ES-I3 (cell line): Measurements from ENCODE around the gene CPED1.

Experiments used
- H3K36me3 ChIP-seq: 2 replicates; pipeline ENCODE4 v1.6.1; 2013; ENCODE audit warnings: mild to moderate bottlenecking, low read length, control low read depth, moderate library complexity; ENCODE audit not compliant: insufficient read depth
- H3K4me1 ChIP-seq: 2 replicates; pipeline ENCODE4 v1.6.1; 2013; ENCODE audit warnings: mild to moderate bottlenecking, control low read depth, low read length; ENCODE audit not compliant: insufficient read depth
- H3K9ac ChIP-seq: 2 replicates; pipeline ENCODE4 v1.6.1; 2013; ENCODE audit warnings: low read depth, mild to moderate bottlenecking, low read length, moderate library complexity
- H3K9me3 ChIP-seq: 2 replicates; pipeline ENCODE4 v1.6.1; 2013; ENCODE audit warnings: mild to moderate bottlenecking, low read length, moderate library complexity; ENCODE audit not compliant: control insufficient read depth, insufficient read depth

Gene CPED1

DNA sequence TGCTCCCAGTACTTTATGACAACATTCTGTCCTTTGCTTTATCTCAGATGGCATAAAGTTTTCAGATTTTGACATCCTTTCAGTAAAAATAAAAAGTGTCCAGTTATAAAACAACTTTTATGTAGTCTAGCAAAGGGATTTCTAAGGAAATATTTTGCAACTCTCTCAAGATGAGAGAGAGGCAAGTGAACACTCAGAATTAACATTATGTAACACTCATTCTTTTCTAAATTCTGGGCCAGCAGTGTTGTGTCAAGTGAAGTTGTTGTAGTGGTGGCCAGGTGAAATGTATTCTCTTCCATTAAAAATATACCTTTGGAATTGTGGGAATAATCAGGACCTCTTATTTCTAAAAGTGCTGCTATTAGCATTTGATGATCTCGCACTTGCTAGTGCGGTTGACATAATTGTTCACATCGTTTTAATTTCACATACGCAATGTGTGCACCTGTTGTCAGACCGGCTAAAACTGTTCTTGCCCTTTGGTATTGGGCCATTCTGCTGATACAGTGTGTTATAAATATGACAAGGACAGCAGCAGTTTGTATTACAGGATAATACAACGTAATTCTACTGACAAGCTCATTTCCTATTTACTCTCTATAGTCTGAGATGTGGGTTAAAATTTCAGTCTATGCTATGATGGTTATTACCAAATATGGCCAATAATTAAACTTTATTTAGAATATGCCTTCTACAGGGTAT is 23.8 kb downstream of the CPED1 start:
- no peaks in the 10 kb centered on the region for H3K36me3 ChIP-seq
- H3K9ac ChIP-seq = no peak overlapping the region
- no peaks in the 10 kb centered on the region for H3K4me1 ChIP-seq
- H3K9me3 ChIP-seq = no peaks in the 10 kb centered on the region

GRCh38 chr7:121012919-121013318 is 24.4 kb downstream of the CPED1 start:
- H3K4me1 ChIP-seq = no peaks in the 10 kb centered on the region
- H3K9me3 ChIP-seq = no peaks in the 10 kb centered on the region
- H3K36me3 ChIP-seq = no peaks in the 10 kb centered on the region
- no peak overlapping the region for H3K9ac ChIP-seq

DNA sequence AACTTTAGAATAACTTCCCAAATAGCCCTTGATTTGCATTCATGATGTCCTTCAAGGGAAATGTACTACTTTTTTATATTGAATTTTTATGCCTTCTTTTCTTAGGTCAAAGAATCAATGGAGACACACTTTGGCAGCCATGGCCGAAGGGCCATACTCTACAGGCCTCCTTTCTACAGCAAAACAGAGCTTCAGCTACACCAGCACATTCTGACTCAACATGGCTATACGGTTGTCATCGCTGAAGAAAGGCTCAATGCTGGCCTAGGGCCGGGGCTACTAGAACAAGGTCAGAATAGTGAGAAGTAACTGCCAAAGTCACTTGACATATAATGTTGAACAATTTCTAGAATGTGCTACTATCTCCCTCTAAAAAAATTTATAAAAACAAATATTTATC is 27.0 kb downstream of the CPED1 start:
- H3K36me3 ChIP-seq = no peaks in the 10 kb centered on the region

DNA sequence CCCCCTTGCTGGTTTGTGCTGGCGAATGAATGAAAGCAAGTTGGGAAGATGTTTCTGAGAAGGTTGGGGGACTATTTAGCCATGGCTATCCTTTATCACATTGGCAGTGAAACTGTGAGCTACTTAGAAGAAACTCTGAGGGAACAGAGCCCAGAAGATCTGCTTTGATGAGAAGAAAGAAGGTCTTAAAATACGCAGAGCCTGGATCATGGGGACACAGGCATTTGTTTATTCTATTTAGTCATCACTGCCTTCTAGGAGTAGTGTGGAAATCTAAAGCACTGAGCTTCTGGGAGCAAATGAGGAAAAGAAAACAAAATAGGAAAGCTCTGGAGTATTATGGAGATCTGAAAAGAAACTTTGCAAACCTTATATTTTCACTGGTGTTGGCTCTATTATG is 28.5 kb downstream of the CPED1 start:
- Histone ChIP-seq H3K4me1 (no peaks in the 10 kb centered on the region), H3K9ac (no peak overlapping the region), H3K36me3 (no peaks in the 10 kb centered on the region), H3K9me3 (no peaks in the 10 kb centered on the region)

More for the DNA sequence above, 27.0 kb downstream of the CPED1 start:
- Histone ChIP-seq H3K9me3 (no peaks in the 10 kb centered on the region), H3K4me1 (no peaks in the 10 kb centered on the region), H3K9ac (no peak overlapping the region)

DNA sequence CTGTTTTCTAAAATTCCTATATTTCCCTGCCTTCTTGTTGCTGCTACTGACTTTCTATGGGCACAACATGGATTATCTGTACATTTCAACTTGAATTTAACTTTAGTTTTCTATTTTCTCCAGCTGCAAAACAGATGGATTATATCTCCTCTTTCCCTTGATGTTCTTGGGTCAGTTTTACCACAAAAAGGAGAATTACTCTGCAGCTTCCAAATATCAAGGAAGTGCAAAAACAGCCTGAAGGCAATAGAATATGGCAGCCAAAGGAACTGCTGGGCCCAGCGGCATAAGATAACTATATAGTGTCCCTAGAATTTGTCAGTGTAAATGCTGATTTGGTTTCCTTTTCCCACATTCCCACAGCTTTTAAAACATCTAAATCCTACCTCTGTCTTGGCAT is 29.1 kb downstream of the CPED1 start:
- H3K9me3 ChIP-seq = no peaks in the 10 kb centered on the region
- H3K36me3 ChIP-seq = no peaks in the 10 kb centered on the region
- H3K4me1 ChIP-seq = no peaks in the 10 kb centered on the region
- H3K9ac ChIP-seq = no peak overlapping the region

GRCh38 chr7:121019018-121019417 is 30.5 kb downstream of the CPED1 start:
- no peak overlapping the region for H3K9ac ChIP-seq
- no peaks in the 10 kb centered on the region for H3K36me3 ChIP-seq
- H3K9me3 ChIP-seq = no peaks in the 10 kb centered on the region
- H3K4me1 ChIP-seq = peaks cover 3% of the 10 kb centered on the region; the same call in 1 of the 2 replicates

DNA sequence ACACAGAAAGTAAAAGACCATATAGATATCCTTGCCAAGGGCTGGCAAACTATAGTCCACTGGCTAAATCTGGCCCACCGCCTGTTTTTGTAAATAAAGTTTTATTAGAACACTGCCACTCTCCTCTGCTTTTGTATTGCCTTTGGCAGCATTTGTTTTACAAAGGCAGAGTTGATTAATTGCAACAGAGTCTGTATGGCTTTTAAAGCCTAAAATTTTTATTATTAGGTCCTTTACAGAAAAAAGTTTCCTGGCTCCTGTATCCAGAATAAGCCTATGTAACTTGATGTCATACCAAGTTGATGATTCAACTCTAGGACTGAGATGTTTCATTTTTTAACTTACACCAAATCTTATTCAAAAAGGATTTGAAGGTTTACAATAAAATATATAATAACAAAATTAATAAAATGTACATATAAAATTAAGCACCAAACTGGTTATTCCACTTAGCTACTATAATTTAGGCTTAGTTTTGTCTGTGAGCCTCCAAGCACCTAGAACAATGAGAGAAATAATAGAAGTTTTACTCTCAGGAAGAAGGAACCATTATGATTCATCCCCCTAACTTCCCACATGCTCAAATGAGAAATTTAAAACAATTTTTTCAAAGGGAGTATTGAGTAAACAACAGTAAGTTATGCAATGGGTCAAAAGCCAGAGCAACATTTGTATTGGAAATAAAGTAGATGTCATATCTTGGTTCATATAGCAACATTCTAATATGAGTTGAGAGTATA is 31.9 kb downstream of the CPED1 start:
- Histone ChIP-seq H3K36me3 (no peaks in the 10 kb centered on the region), H3K4me1 (peaks cover 3% of the 10 kb centered on the region; the same call in 1 of the 2 replicates), H3K9me3 (no peaks in the 10 kb centered on the region), H3K9ac (no peak overlapping the region)

DNA sequence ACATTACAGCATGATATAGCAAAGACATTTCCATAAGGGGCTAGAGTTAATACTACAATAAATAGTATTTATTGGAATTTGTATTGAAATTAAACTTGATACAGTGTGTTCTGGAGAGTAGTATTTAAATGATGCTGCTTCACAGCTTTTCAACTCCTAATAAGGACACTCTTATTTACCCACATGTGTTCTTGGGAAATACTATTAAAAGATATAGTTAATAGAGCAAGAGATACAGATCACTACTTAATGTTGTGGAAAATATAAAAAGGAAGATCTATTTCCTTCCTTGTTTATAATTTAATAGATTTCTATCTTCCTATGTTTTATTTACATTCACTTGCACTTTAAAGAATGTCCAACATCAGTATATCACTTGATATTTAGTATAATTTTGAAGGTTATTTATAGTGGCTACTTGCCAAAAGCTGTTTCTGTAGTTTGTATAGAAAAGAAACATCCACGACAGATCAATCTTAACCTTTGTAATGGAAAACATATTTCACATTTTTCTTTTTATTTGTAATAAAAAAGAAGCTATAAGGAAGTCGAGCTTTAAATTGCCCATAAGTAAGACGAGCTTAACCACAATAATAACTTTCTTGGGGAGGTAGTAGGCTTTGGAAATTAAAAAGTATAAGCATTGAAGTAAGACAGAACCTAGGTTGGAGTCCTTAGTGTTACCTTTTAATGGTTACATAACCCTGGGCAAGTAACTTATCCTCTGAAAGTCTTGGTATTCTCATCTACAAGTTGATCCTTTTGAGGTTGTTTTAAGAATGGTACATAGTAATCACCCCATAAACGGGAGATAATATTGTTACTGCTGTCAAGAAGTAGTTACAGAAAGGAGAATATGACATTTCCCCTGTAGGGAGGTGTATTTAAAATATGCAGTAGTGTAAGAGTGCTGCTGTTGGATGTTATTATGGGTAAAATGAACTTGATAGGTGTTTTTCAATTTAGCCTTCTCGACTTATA is 32.8 kb downstream of the CPED1 start:
- Histone ChIP-seq H3K36me3 (no peaks in the 10 kb centered on the region), H3K9me3 (no peaks in the 10 kb centered on the region), H3K9ac (no peak overlapping the region), H3K4me1 (peaks cover 3% of the 10 kb centered on the region; the same call in 1 of the 2 replicates)

GRCh38 chr7:121023194-121023593 is 34.7 kb downstream of the CPED1 start:
- Histone ChIP-seq H3K9ac (no peak overlapping the region), H3K36me3 (no peaks in the 10 kb centered on the region), H3K4me1 (peaks cover 3% of the 10 kb centered on the region; the same call in 1 of the 2 replicates), H3K9me3 (no peaks in the 10 kb centered on the region)

DNA sequence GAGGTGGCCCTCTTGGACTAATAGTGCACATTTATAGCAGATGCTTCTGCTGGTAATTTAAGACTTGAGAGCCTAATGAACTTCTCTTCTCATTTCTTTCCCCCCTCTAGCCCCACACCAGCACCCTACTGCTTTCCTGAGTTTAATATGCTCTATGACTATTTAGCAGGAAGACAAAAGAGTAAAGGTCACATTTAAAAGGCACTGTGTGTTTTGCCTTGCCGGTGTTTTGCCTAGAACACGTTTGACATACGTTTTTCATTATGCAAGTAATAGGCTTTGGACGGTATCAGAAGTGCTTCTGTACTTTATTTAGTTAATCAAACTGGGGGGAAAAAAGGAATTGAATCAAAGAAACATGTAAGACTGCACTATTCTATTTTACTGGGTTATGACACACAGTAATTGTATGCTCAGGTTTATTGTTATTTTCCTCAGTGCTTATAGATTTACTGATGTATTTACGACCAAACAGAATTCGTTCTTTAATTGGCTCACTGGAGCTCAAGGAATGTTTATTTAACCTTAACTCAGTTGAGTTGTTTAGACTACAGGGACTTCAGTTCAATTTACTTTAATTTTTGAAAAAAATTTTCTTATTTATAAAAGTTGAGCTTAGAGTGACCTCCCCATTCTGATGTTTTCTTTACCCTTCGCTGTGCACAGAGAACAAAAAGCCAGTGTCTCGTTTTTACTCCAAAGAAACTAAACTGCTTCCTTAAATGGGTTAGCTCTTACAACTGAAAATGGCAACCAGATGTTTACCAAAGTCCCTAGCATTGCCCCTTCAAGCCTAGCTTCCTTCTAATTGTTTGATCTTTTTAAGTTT is 35.4 kb downstream of the CPED1 start:
- H3K36me3 ChIP-seq = no peaks in the 10 kb centered on the region
- H3K9ac ChIP-seq = no peak overlapping the region
- H3K4me1 ChIP-seq = peaks cover 3% of the 10 kb centered on the region; the same call in 1 of the 2 replicates
- no peaks in the 10 kb centered on the region for H3K9me3 ChIP-seq

DNA sequence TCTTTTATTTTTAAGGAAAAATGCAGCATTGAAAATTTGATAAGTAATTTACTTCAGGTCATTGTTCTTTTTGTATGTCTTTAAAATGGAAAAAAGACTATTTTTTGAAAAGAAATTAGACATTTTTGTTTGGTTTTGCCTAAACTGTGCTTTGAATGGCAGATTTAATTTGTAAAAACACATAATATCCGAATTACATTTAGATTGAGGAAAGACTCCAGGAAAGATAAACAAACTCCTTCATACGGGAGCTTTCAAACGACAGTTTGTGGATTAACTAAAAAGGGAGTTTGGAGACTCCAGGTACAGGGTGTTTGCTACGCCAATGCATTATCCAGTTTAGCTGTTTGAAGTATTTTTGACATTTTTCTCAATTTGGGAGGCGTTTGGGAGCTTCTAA is 36.1 kb downstream of the CPED1 start:
- Histone ChIP-seq H3K9ac (no peak overlapping the region), H3K9me3 (no peaks in the 10 kb centered on the region), H3K36me3 (no peaks in the 10 kb centered on the region), H3K4me1 (peaks cover 3% of the 10 kb centered on the region; the same call in 1 of the 2 replicates)

GRCh38 chr7:121026159-121026558 is 37.6 kb downstream of the CPED1 start:
- Histone ChIP-seq H3K9ac (no peak overlapping the region), H3K9me3 (no peaks in the 10 kb centered on the region), H3K4me1 (peaks cover 3% of the 10 kb centered on the region; the same call in 1 of the 2 replicates), H3K36me3 (no peaks in the 10 kb centered on the region)

DNA sequence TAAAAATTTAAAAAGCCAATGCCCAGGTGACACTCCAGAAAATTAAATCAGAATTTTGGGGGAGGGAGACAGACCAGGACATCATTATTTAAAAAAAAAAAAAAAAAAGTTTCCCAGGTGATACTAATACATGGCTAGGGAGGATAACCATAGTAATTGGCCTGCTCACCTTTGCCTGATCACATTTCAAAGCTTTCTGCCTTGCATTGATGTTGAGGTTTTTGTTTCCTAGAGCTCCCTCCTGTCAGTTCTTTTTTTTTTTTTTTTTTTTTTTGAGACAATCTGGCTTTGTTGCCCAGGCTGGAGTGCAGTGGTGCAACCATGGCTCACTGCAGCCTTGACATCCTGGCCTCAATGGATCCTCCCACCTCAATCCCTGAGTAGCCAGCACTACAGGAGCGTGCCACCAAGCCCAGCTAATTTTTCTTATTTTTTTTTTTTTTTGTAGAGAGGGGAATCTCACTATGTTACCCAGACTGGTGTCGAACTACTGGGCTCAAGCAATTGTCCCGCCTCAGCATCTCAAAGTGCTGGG is 38.1 kb downstream of the CPED1 start:
- Histone ChIP-seq H3K9me3 (no peaks in the 10 kb centered on the region), H3K4me1 (peaks cover 3% of the 10 kb centered on the region; the same call in 1 of the 2 replicates), H3K36me3 (no peaks in the 10 kb centered on the region), H3K9ac (no peak overlapping the region)
